CD14-positive monocyte (primary cell): Measurements from ENCODE around the gene SAMD11. TPM values are rescaled to one million over a fixed set of nuclear protein-coding genes. Genes with fewer than 3 reads are reported as not detected.

Experiments used
- DNase-seq, 3 donors: peaks; one replicate each; pipeline ENCODE4 v3.0.0-alpha.2; 2011 to 2022
- H2AFZ ChIP-seq: 2 replicates; pipeline ENCODE4 v1.6.0; 2012; ENCODE audit warnings: mild to moderate bottlenecking, low read depth, low read length, inconsistent platforms; ENCODE audit not compliant: insufficient read depth, poor library complexity, severe bottlenecking
- H3K27ac ChIP-seq, 2 donors: 1 replicate in 1 of 2; 2 replicates in 1 of 2; pipeline ENCODE4 v1.5.1; 2012 to 2013; ENCODE audit warnings: low read length in 2 of 2, control low read depth in 1 of 2, inconsistent platforms in 1 of 2, low read depth in 1 of 2, mild to moderate bottlenecking in 1 of 2
- H3K27me3 ChIP-seq, 2 donors: one replicate each; pipeline versions ENCODE4 v1.6.0 to v1.6.1; 2011 to 2013; ENCODE audit warnings: low read length in 2 of 2; ENCODE audit not compliant: control insufficient read depth in 2 of 2, insufficient read depth in 2 of 2
- H3K36me3 ChIP-seq, 2 donors: replicated peaks in 1 of 2; 1 replicate in 1 of 2; 2 replicates in 1 of 2; pipeline versions ENCODE4 v1.5.1 to v1.6.1; 2012 to 2013; ENCODE audit warnings: low read length in 2 of 2, control low read depth in 1 of 2, inconsistent platforms in 1 of 2, mild to moderate bottlenecking in 1 of 2; ENCODE audit not compliant: insufficient read depth in 2 of 2, control insufficient read depth in 1 of 2
- H3K4me1 ChIP-seq, 2 donors: 1 replicate in 1 of 2; 2 replicates in 1 of 2; pipeline versions ENCODE4 v1.5.1 to v1.6.1; 2012 to 2013; ENCODE audit warnings: low read length in 2 of 2, control low read depth in 1 of 2, inconsistent platforms in 1 of 2, mild to moderate bottlenecking in 1 of 2, moderate library complexity in 1 of 2; ENCODE audit not compliant: insufficient read depth in 2 of 2, control insufficient read depth in 1 of 2
- H3K4me2 ChIP-seq: replicated peaks from 2 replicates; pipeline ENCODE3; 2012; ENCODE audit warnings: low read length, moderate library complexity, mild to moderate bottlenecking; ENCODE audit not compliant: poor library complexity, severe bottlenecking; ENCODE audit errors: extremely low read depth
- H3K4me3 ChIP-seq, 3 experiments: fragments of 200-600 bp in 1 of 3; sonication (generic) in 1 of 3; replicated peaks in 1 of 3; 1 replicate in 2 of 3; 2 replicates in 1 of 3; pipeline ENCODE4 v1.5.1; 2011 to 2013; ENCODE audit warnings: low read length in 3 of 3, mild to moderate bottlenecking in 3 of 3, control low read depth in 2 of 3, low read depth in 2 of 3, inconsistent platforms in 1 of 3, moderate library complexity in 1 of 3
- H3K79me2 ChIP-seq: 2 replicates; pipeline ENCODE4 v1.6.0; 2012; ENCODE audit warnings: mild to moderate bottlenecking, control low read depth, inconsistent platforms, low read length, moderate library complexity; ENCODE audit not compliant: insufficient read depth
- H3K9ac ChIP-seq: 2 replicates; pipeline ENCODE4 v1.6.0; 2017; ENCODE audit warnings: low read length, mild to moderate bottlenecking; ENCODE audit not compliant: insufficient read depth, poor library complexity, severe bottlenecking
- H3K9me3 ChIP-seq, 2 donors: replicated peaks in 1 of 2; 1 replicate in 1 of 2; 2 replicates in 1 of 2; pipeline versions ENCODE4 v1.5.1 to v1.6.1; 2012 to 2013; ENCODE audit warnings: low read length in 2 of 2, control low read depth in 1 of 2; ENCODE audit not compliant: control insufficient read depth in 1 of 2, insufficient read depth in 1 of 2
- H4K20me1 ChIP-seq: 2 replicates; pipeline ENCODE4 v1.6.0; 2012; ENCODE audit warnings: mild to moderate bottlenecking, low read length, control low read depth, moderate library complexity; ENCODE audit not compliant: insufficient read depth
- H3K27ac Mint-ChIP-seq, 7 donors: one replicate each; pipeline ENCODE4 v1.8.0; 2020; ENCODE audit warnings: mild to moderate bottlenecking in 7 of 7, mixed read lengths in 7 of 7, moderate library complexity in 6 of 7, inconsistent platforms in 2 of 7
- H3K27me3 Mint-ChIP-seq, 3 donors: one replicate each; pipeline ENCODE4 v1.8.0; 2021 to 2022; ENCODE audit warnings: low read depth in 3 of 3, mild to moderate bottlenecking in 3 of 3, mixed read lengths in 3 of 3, moderate library complexity in 3 of 3, inconsistent platforms in 1 of 3
- H3K36me3 Mint-ChIP-seq, 2 donors: one replicate each; pipeline ENCODE4 v1.8.0; 2020; ENCODE audit warnings: mixed read lengths in 2 of 2, inconsistent platforms in 1 of 2, mild to moderate bottlenecking in 1 of 2
- H3K4me1 Mint-ChIP-seq: one replicate; pipeline ENCODE4 v1.8.0; 2020; ENCODE audit warnings: mild to moderate bottlenecking, mixed read lengths
- H3K4me3 Mint-ChIP-seq, 2 donors: one replicate each; pipeline ENCODE4 v1.8.0; 2020; ENCODE audit warnings: mild to moderate bottlenecking in 2 of 2, mixed read lengths in 2 of 2, moderate library complexity in 1 of 2
- H3K9me3 Mint-ChIP-seq, 7 donors: one replicate each; pipeline ENCODE4 v1.8.0; 2020 to 2022; ENCODE audit warnings: mixed read lengths in 7 of 7, mild to moderate bottlenecking in 6 of 7, moderate library complexity in 6 of 7, inconsistent platforms in 2 of 7
- CTCF ChIP-seq: fragments of 200-600 bp; IDR thresholded peaks from one replicate; pipeline ENCODE4 v1.8.0; 2022; ENCODE audit warnings: antibody characterized with exemption, mild to moderate bottlenecking
- WGBS: methylation state at CpG from one replicate; pipeline ENCODE4 v1.1.5; 2013; ENCODE audit warnings: missing lambda C conversion rate; ENCODE audit not compliant: insufficient coverage; 5-methylcytosine and 5-hydroxymethylcytosine counted together
- intact Hi-C, 2 donors: fragments of 100-400 bp; cut with micrococcal nuclease; formaldehyde crosslinking; loops; one replicate each; pipeline versions ENCODE4 v1.15.0 to v1.15.1; 2023
- polyA plus RNA-seq, 3 donors: library from polyadenylated mRNA; depleted of rRNA in 1 of 3; unstranded in 2 of 3; stranded (reverse) in 1 of 3; fragments of 300-500 nt in 2 of 3; fragments of >200 nt in 1 of 3; fragmentation: Illumina TruSeq in 2 of 3; gene quantifications; 1 replicate in 2 of 3; 2 replicates in 1 of 3; pipeline ENCODE4 v1.2.3, GENCODE V29; 2012 to 2021

SAMD11 gene
- polyA plus RNA-seq, 3 donors: not detected

- H3K9me3 Mint-ChIP-seq: peaks cover 0 to 6% (median 2%) of the 10 kb centered on the region in 7 donors
These were observed 7.0 kb downstream of the SAMD11 start for GRCh38 chr1:930633-931138.

GRCh38 chr1:931380-932172 lies 7.9 kb downstream of the SAMD11 start:
- no peak overlapping the region for H3K27ac ChIP-seq
- no peaks in the 10 kb centered on the region for H4K20me1 ChIP-seq
- H3K36me3 ChIP-seq: no peaks in the 10 kb centered on the region
- intact Hi-C loops: no loop called here
- WGBS: 72% methylated on average over 11 of the region's 15 CpGs
- no peak overlapping the region for H3K4me3 ChIP-seq
- Mint-ChIP-seq H3K4me1 (no peaks in the 10 kb centered on the region), H3K27me3 (peaks cover 30 to 69% (median 41%) of the 10 kb centered on the region in 3 donors), H3K9me3 (peaks cover 0 to 6% (median 0%) of the 10 kb centered on the region in 7 donors), H3K27ac (no peak overlapping the region), H3K4me3 (no peak overlapping the region), H3K36me3 (no peaks in the 10 kb centered on the region)
- no peaks in the 10 kb centered on the region for H3K9me3 ChIP-seq
- no peak for DNase-seq
- no peaks in the 10 kb centered on the region for H3K79me2 ChIP-seq
- no peak overlapping the region for H2AFZ ChIP-seq
- H3K9ac ChIP-seq: no peak overlapping the region
- no peaks in the 10 kb centered on the region for H3K4me1 ChIP-seq
- no peak for TF ChIP-seq CTCF
- no peak overlapping the region for H3K4me2 ChIP-seq
- peaks cover 11 to 47% of the 10 kb centered on the region in 2 donors for H3K27me3 ChIP-seq

More at GRCh38 chr1:930633-931138, 7.0 kb downstream of the SAMD11 start:
- H3K27me3 ChIP-seq: peaks cover 12 to 48% of the 10 kb centered on the region in 2 donors
- DNase-seq: no peak
- Mint-ChIP-seq H3K27ac (no peak overlapping the region), H3K4me1 (peaks cover 2% of the 10 kb centered on the region), H3K4me3 (no peak overlapping the region), H3K36me3 (no peaks in the 10 kb centered on the region), H3K27me3 (peaks cover 38 to 71% (median 43%) of the 10 kb centered on the region in 3 donors)
- no peak overlapping the region for H3K4me3 ChIP-seq
- no peaks in the 10 kb centered on the region for H4K20me1 ChIP-seq
- H3K79me2 ChIP-seq: no peaks in the 10 kb centered on the region
- 86% methylated on average over 12 of the region's 18 CpGs for WGBS
- no peaks in the 10 kb centered on the region for H3K4me1 ChIP-seq
- no peak overlapping the region for H3K27ac ChIP-seq
- intact Hi-C loops: no loop called here
- TF ChIP-seq CTCF: no peak
- H3K9me3 ChIP-seq: no peaks in the 10 kb centered on the region
- H3K36me3 ChIP-seq: no peaks in the 10 kb centered on the region
- H3K4me2 ChIP-seq: no peak overlapping the region
- H2AFZ ChIP-seq: no peak overlapping the region
- H3K9ac ChIP-seq: no peak overlapping the region
